Thyroid gland (tissue), 4 donors: Measurements from ENCODE around the gene JAKMIP2.

Experiments
- POLR2A ChIP-seq, 2 donors: fragments of 450-650 bp; IDR thresholded peaks; one replicate each; pipeline ENCODE4 v1.6.1; 2017; ENCODE audit warnings: antibody characterized with exemption in 2 of 2, mild to moderate bottlenecking in 2 of 2, moderate library complexity in 1 of 2
- TF ChIP-seq, protein P1 (sequence below), 6 experiments: fragments of 200-600 bp in 3 of 6; fragments of 450-650 bp in 3 of 6; sonication (generic) in 3 of 6; IDR thresholded peaks; one replicate each; pipeline ENCODE4 v1.5.1; 2016 to 2019; ENCODE audit warnings: antibody characterized with exemption in 6 of 6, mild to moderate bottlenecking in 2 of 6, inconsistent platforms in 1 of 6, moderate library complexity in 1 of 6

- TF ChIP-seq, protein P1, sequence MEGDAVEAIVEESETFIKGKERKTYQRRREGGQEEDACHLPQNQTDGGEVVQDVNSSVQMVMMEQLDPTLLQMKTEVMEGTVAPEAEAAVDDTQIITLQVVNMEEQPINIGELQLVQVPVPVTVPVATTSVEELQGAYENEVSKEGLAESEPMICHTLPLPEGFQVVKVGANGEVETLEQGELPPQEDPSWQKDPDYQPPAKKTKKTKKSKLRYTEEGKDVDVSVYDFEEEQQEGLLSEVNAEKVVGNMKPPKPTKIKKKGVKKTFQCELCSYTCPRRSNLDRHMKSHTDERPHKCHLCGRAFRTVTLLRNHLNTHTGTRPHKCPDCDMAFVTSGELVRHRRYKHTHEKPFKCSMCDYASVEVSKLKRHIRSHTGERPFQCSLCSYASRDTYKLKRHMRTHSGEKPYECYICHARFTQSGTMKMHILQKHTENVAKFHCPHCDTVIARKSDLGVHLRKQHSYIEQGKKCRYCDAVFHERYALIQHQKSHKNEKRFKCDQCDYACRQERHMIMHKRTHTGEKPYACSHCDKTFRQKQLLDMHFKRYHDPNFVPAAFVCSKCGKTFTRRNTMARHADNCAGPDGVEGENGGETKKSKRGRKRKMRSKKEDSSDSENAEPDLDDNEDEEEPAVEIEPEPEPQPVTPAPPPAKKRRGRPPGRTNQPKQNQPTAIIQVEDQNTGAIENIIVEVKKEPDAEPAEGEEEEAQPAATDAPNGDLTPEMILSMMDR (IDR thresholded peaks at IDR 0.05): no peak
- no peak for TF ChIP-seq POLR2A (IDR thresholded peaks at IDR 0.05)
Observed at GRCh38 chr5:147713550-147714295, 68.8 kb downstream of the JAKMIP2 start.
